SK-N-SH (cell line): ENCODE data around the gene GRIN1. TPM values are rescaled to one million over a fixed set of nuclear protein-coding genes. Genes with fewer than 3 reads are reported as not detected.

Experiments
- CTCF ChIA-PET: fragments of 300-600, 350-600 bp; formaldehyde crosslinking; extraction: SDS; loops from one replicate; lab custom pipeline; 2021; lab: Yijun Ruan, JAX
- POLR2A ChIA-PET: fragments of 350-600 bp; sonication (Branson Sonifier 250); formaldehyde crosslinking; extraction: SDS; loops from one replicate; lab custom pipeline; 2020; ENCODE audit warnings: antibody characterized with exemption, inconsistent platforms; lab: Yijun Ruan, JAX
- DNase-seq: peaks from one replicate; pipeline ENCODE4 v3.0.0; 2012
- H2AFZ ChIP-seq: fragments of 200-600 bp; sonication (generic); 2 replicates; pipeline ENCODE4 v1.8.1; 2016; ENCODE audit warnings: antibody characterized with exemption, mild to moderate bottlenecking, low read depth
- H3F3A ChIP-seq: fragments of 200-600 bp; sonication (generic); replicated peaks from 2 replicates; pipeline ENCODE3; 2016; ENCODE audit warnings: antibody characterized with exemption, mild to moderate bottlenecking; ENCODE audit not compliant: insufficient read depth
- H3K27ac ChIP-seq, 2 experiments: fragments of 200-500 bp in 1 of 2; fragments of 200-600 bp in 1 of 2; sonication (Bioruptor generic) in 1 of 2; sonication (generic), shearing (Covaris generic) in 1 of 2; 2 replicates each; pipeline versions ENCODE4 v1.5.1 to v1.6.1; 2014 to 2016; ENCODE audit warnings: low read depth in 2 of 2, inconsistent platforms in 1 of 2, low read length in 1 of 2, mild to moderate bottlenecking in 1 of 2, mixed read lengths in 1 of 2
- H3K27me3 ChIP-seq: fragments of 200-600 bp; sonication (generic), shearing (Covaris generic); 2 replicates; pipeline ENCODE4 v1.6.1; 2016; ENCODE audit warnings: mixed run types; ENCODE audit not compliant: insufficient read depth
- H3K36me3 ChIP-seq, 2 experiments: fragments of 200-500 bp in 1 of 2; fragments of 200-600 bp in 1 of 2; sonication (Bioruptor generic) in 1 of 2; sonication (generic) in 1 of 2; replicated peaks in 1 of 2; 2 replicates each; pipeline versions ENCODE3 to v1.5.1; 2014 to 2016; ENCODE audit warnings: low read length in 1 of 2, mild to moderate bottlenecking in 1 of 2; ENCODE audit not compliant: insufficient read depth in 2 of 2, control insufficient read depth in 1 of 2
- H3K4me1 ChIP-seq, 2 experiments: fragments of 200-500 bp in 1 of 2; fragments of 200-600 bp in 1 of 2; sonication (Bioruptor generic) in 1 of 2; sonication (generic), shearing (Covaris generic) in 1 of 2; 2 replicates each; pipeline versions ENCODE4 v1.5.1 to v1.6.1; 2014 to 2016; ENCODE audit warnings: low read depth in 1 of 2, low read length in 1 of 2, mixed run types in 1 of 2; ENCODE audit not compliant: insufficient read depth in 2 of 2, control insufficient read depth in 1 of 2
- H3K4me2 ChIP-seq: fragments of 200-600 bp; sonication (generic), shearing (Covaris generic); 2 replicates; pipeline ENCODE4 v1.6.1; 2017; ENCODE audit warnings: mixed run types
- H3K4me3 ChIP-seq, 2 experiments: fragments of 200-500 bp in 1 of 2; fragments of 200-600 bp in 1 of 2; sonication (Bioruptor generic) in 1 of 2; sonication (generic), shearing (Covaris generic) in 1 of 2; 2 replicates each; pipeline versions ENCODE4 v1.5.1 to v1.8.1; 2014 to 2016; ENCODE audit warnings: low read depth in 2 of 2, inconsistent platforms in 1 of 2, low read length in 1 of 2, mild to moderate bottlenecking in 1 of 2, mixed read lengths in 1 of 2, moderate library complexity in 1 of 2
- H3K79me2 ChIP-seq: fragments of 200-600 bp; sonication (generic); 2 replicates; pipeline ENCODE4 v1.8.1; 2017; ENCODE audit warnings: mild to moderate bottlenecking; ENCODE audit not compliant: insufficient read depth
- H3K9ac ChIP-seq: fragments of 200-600 bp; sonication (generic); 2 replicates; pipeline ENCODE4 v1.6.1; 2017; ENCODE audit warnings: mixed run types
- H3K9me2 ChIP-seq: fragments of 200-600 bp; sonication (generic); 2 replicates; pipeline ENCODE4 v1.6.1; 2017; ENCODE audit warnings: mixed run types
- H3K9me3 ChIP-seq: fragments of 200-600 bp; sonication (generic); 2 replicates; pipeline ENCODE4 v1.6.1; 2017; ENCODE audit warnings: mixed run types, mild to moderate bottlenecking, moderate library complexity
- H4K20me1 ChIP-seq: fragments of 200-600 bp; sonication (generic); 2 replicates; pipeline ENCODE4 v1.6.1; 2017; ENCODE audit warnings: mild to moderate bottlenecking, mixed run types; ENCODE audit not compliant: insufficient read depth
- CHD2 ChIP-seq: fragments of 150-350 bp; IDR thresholded peaks from 2 replicates; pipeline ENCODE4 v1.6.1; 2018; ENCODE audit warnings: low read length; ENCODE audit not compliant: partially characterized antibody
- EZH2phosphoT487 ChIP-seq: fragments of 200-600 bp; sonication (generic); IDR thresholded peaks from 2 replicates; pipeline ENCODE4 v1.6.1; 2017; ENCODE audit warnings: low read depth, mixed run types, mild to moderate bottlenecking, antibody characterized with exemption, moderate library complexity, borderline replicate concordance
- FOXM1 ChIP-seq: IDR thresholded peaks from 2 replicates; pipeline ENCODE4 v1.4.0; 2012; ENCODE audit warnings: low read depth, mild to moderate bottlenecking
- GABPA ChIP-seq: IDR thresholded peaks from 2 replicates; pipeline ENCODE4 v1.4.0; 2012; ENCODE audit warnings: low read depth, mild to moderate bottlenecking
- GATA2 ChIP-seq: sonication (generic); formaldehyde crosslinking; IDR thresholded peaks from 2 replicates; pipeline ENCODE4 v1.5.0; 2020; ENCODE audit warnings: mild to moderate bottlenecking, missing genetic modification reagents
- MEF2A ChIP-seq: IDR thresholded peaks from 2 replicates; pipeline ENCODE4 v1.4.0; 2012; ENCODE audit warnings: low read depth, borderline replicate concordance
- NFIC ChIP-seq: IDR thresholded peaks from 2 replicates; pipeline ENCODE4 v1.4.0; 2012; ENCODE audit warnings: borderline replicate concordance
- NRF1 ChIP-seq: IDR thresholded peaks from 2 replicates; pipeline ENCODE4 v1.6.1; 2012; ENCODE audit warnings: low read depth, mild to moderate bottlenecking, low read length
- PBX3 ChIP-seq: IDR thresholded peaks from 2 replicates; pipeline ENCODE4; 2012
- RCOR1 ChIP-seq: fragments of 150-350 bp; IDR thresholded peaks from 2 replicates; pipeline ENCODE4 v1.6.1; 2017; ENCODE audit warnings: antibody characterized with exemption, low read length
- SIN3A ChIP-seq: IDR thresholded peaks from 2 replicates; pipeline ENCODE4 v1.6.1; 2012; ENCODE audit warnings: low read depth, mild to moderate bottlenecking, low read length, moderate library complexity, borderline replicate concordance
- SMC3 ChIP-seq: IDR thresholded peaks from 2 replicates; pipeline ENCODE4 v1.6.1; 2012; ENCODE audit warnings: low read depth, low read length, improper control_type of control experiment
- TAF1 ChIP-seq: IDR thresholded peaks from 2 replicates; pipeline ENCODE4 v1.6.1; 2012; ENCODE audit warnings: low read depth, mild to moderate bottlenecking, low read length, moderate library complexity, borderline replicate concordance
- TEAD4 ChIP-seq: IDR thresholded peaks from 2 replicates; pipeline ENCODE4 v1.4.0; 2012; ENCODE audit warnings: mild to moderate bottlenecking, borderline replicate concordance; ENCODE audit not compliant: insufficient read depth
- ZBTB33 ChIP-seq: IDR thresholded peaks from 2 replicates; pipeline ENCODE4 v1.4.0; 2012; ENCODE audit warnings: low read depth, borderline replicate concordance
- WGBS: methylation state at CpG from one replicate; pipeline ENCODE4 v1.1.6; 2017; ENCODE audit warnings: low lambda C conversion rate; 5-methylcytosine and 5-hydroxymethylcytosine counted together
- polyA plus RNA-seq, 3 experiments: library from polyadenylated mRNA; depleted of rRNA; stranded (reverse); fragments of >200 nt; gene quantifications; 2 replicates each; pipeline ENCODE4 v1.2.3, GENCODE V29; 2012
- TF ChIP-seq, protein P1 (sequence below): fragments of 200-600 bp; sonication (generic); IDR thresholded peaks from 2 replicates; pipeline ENCODE4 v1.6.1; 2017; ENCODE audit warnings: antibody characterized with exemption, mild to moderate bottlenecking, moderate library complexity
- TF ChIP-seq, protein P2 (sequence below): IDR thresholded peaks from 2 replicates; pipeline ENCODE4 v1.4.0; 2012; ENCODE audit warnings: low read depth
- TF ChIP-seq, protein P3 (sequence below): fragments of 150-350 bp; IDR thresholded peaks from 2 replicates; pipeline ENCODE4 v1.6.1; 2016; ENCODE audit warnings: mild to moderate bottlenecking, low read depth, low read length

Gene GRIN1
- polyA plus RNA-seq, 1 of the 3 experiments (the other 2 are of a cell fraction), result not detected

- Histone ChIP-seq H3K79me2 (no peaks in the 10 kb centered on the region), H3K9me3 (no peaks in the 10 kb centered on the region), H3K9ac (no peak overlapping the region), H3K4me3 (no peak overlapping the region), H3K9me2 (no peaks in the 10 kb centered on the region), H3K4me1 (peaks cover 0 to 2% of the 10 kb centered on the region in 2 experiments; a peak in 1 of 4 replicates), H3K27ac (no peak overlapping the region), H3K27me3 (no peaks in the 10 kb centered on the region), H4K20me1 (no peaks in the 10 kb centered on the region), H3K36me3 (peaks cover 0 to 61% of the 10 kb centered on the region in 2 experiments), H2AFZ (no peak overlapping the region), H3K4me2 (no peak overlapping the region), H3F3A (no peaks in the 10 kb centered on the region)
- no peak for DNase-seq
- 90% methylated on average over 5 of the region's 20 CpGs for WGBS
- no peak for TF ChIP-seq GABPA
- TF ChIP-seq RCOR1, result no peak
- no peak for TF ChIP-seq ZBTB33
- TF ChIP-seq PBX3, result no peak
- no peak for TF ChIP-seq EZH2phosphoT487
- no peak for TF ChIP-seq TAF1
- TF ChIP-seq NRF1, result no peak
- TF ChIP-seq, protein P1, sequence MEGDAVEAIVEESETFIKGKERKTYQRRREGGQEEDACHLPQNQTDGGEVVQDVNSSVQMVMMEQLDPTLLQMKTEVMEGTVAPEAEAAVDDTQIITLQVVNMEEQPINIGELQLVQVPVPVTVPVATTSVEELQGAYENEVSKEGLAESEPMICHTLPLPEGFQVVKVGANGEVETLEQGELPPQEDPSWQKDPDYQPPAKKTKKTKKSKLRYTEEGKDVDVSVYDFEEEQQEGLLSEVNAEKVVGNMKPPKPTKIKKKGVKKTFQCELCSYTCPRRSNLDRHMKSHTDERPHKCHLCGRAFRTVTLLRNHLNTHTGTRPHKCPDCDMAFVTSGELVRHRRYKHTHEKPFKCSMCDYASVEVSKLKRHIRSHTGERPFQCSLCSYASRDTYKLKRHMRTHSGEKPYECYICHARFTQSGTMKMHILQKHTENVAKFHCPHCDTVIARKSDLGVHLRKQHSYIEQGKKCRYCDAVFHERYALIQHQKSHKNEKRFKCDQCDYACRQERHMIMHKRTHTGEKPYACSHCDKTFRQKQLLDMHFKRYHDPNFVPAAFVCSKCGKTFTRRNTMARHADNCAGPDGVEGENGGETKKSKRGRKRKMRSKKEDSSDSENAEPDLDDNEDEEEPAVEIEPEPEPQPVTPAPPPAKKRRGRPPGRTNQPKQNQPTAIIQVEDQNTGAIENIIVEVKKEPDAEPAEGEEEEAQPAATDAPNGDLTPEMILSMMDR, result no peak
- TF ChIP-seq, protein P2, sequence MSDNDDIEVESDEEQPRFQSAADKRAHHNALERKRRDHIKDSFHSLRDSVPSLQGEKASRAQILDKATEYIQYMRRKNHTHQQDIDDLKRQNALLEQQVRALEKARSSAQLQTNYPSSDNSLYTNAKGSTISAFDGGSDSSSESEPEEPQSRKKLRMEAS, result no peak
- TF ChIP-seq MEF2A, result no peak
- TF ChIP-seq TEAD4, result no peak
- POLR2A ChIA-PET, result interaction anchor here (0.7 kb wide), 1 partner anchor 9 kb away, joined by 3 read pairs; no protein-coding TSS in a partner anchor
- CTCF ChIA-PET, result interaction anchor here (1.7 kb wide), 1 partner anchor 56 kb away, joined by 5 read pairs; no protein-coding TSS in a partner anchor
Measured at GRCh38 chr9:137180491-137180890, 41.5 kb downstream of the GRIN1 start.

GRCh38 chr9:137181680-137182079 lies 42.7 kb downstream of the GRIN1 start:
- ChIA-PET CTCF (interaction anchor here (0.9 to 1.7 kb wide), 3 partner anchors 26 to 55 kb away, joined by 3 to 5 read pairs (median 3); no protein-coding TSS in a partner anchor), POLR2A (interaction anchor here (0.6 kb wide), 1 partner anchor 52 kb away, joined by 3 read pairs; no protein-coding TSS in a partner anchor)
- no peaks in the 10 kb centered on the region for H3K9me3 ChIP-seq
- H3K9ac ChIP-seq, result no peak overlapping the region
- H2AFZ ChIP-seq, result no peak overlapping the region
- 92% methylated on average over 14 of the region's 22 CpGs for WGBS
- no peaks in the 10 kb centered on the region for H3K9me2 ChIP-seq
- H3K79me2 ChIP-seq, result peaks cover 8% of the 10 kb centered on the region
- no peaks in the 10 kb centered on the region for H3F3A ChIP-seq
- H3K4me1 ChIP-seq, result peaks cover 1 to 10% of the 10 kb centered on the region in 2 experiments; a peak in 1 of 4 replicates
- H4K20me1 ChIP-seq, result no peaks in the 10 kb centered on the region
- H3K4me2 ChIP-seq, result no peak overlapping the region
- H3K4me3 ChIP-seq, result no peak overlapping the region
- H3K27me3 ChIP-seq, result no peaks in the 10 kb centered on the region
- H3K36me3 ChIP-seq, result peaks cover 0 to 67% of the 10 kb centered on the region in 2 experiments
- DNase-seq, result no peak
- H3K27ac ChIP-seq, result no peak overlapping the region
- TF ChIP-seq GATA2 (CRISPR knock-in tag) (no peak), SIN3A (no peak), SMC3 (no peak), FOXM1 (no peak), RCOR1 (no peak), NRF1 (no peak), NFIC (no peak), CHD2 (no peak)
- TF ChIP-seq, protein P1, result no peak
- TF ChIP-seq, protein P3, sequence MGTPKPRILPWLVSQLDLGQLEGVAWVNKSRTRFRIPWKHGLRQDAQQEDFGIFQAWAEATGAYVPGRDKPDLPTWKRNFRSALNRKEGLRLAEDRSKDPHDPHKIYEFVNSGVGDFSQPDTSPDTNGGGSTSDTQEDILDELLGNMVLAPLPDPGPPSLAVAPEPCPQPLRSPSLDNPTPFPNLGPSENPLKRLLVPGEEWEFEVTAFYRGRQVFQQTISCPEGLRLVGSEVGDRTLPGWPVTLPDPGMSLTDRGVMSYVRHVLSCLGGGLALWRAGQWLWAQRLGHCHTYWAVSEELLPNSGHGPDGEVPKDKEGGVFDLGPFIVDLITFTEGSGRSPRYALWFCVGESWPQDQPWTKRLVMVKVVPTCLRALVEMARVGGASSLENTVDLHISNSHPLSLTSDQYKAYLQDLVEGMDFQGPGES, result no peak
